Right ventricle myocardium inferior (tissue), 1 donor: ENCODE data around the gene KRTAP5-5. TPM values are rescaled to one million over a fixed set of nuclear protein-coding genes. Genes with fewer than 3 reads are reported as not detected.
A peak's percentile ranks its signal among the peaks of the same experiment; 100 is the strongest.
"Not testable (repeated sequence)": the region's sequence is repeated elsewhere in the genome, so short reads cannot be mapped to it uniquely, and the experiment has no call there.

ENCODE experiments used
- ATAC-seq: fragments of 200-7000 bp; cut with Tn5 transposase; one replicate; pipeline ENCODE4 v1.9.1; 2020; ENCODE audit warnings: mild to moderate bottlenecking, moderate library complexity
- DNase-seq: peaks from one replicate; pipeline ENCODE4 v3.0.0; 2021; ENCODE audit errors: missing footprints
- intact Hi-C: fragments of 100-400 bp; cut with DNase I; formaldehyde crosslinking; loops from one replicate; pipeline ENCODE4 v1.11.0; 2022
- total RNA-seq: library from RNA; stranded (reverse); fragmentation: NEBNext Ultra II Directional; extraction: Animal tissue kit (Norgen Biotek cat#: 25700); gene quantifications from one replicate; pipeline ENCODE4 v1.2.1, GENCODE V29; 2021
- donor health status: DM: no; HTN: yes; CAD: no; lungs with severe emphysema.

Gene KRTAP5-5
- total RNA-seq, 1 donor from 2014 or later, result not detected

DNA sequence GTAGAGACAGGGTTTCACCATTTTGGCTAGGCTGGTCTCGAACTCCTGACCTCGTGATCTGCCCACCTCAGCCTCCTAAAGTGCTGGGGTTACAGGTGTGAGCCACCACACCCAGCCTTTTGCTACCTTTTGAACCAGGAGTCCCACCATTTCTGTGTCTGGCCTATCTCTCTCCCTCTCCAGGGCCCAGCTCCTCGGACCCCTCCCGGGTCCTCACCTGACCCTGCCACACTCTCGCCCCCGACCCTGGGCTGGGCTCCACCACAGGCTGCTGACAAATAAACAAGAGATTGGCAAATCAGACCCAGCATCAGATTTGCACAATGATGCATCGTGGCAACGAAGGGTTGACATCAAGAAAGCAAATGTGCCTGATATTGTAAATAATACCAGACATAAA lies 8.8 kb downstream of the KRTAP5-5 start:
- ATAC-seq, result no peak
- DNase-seq, result no peak
- intact Hi-C loops, result no loop called here

DNA sequence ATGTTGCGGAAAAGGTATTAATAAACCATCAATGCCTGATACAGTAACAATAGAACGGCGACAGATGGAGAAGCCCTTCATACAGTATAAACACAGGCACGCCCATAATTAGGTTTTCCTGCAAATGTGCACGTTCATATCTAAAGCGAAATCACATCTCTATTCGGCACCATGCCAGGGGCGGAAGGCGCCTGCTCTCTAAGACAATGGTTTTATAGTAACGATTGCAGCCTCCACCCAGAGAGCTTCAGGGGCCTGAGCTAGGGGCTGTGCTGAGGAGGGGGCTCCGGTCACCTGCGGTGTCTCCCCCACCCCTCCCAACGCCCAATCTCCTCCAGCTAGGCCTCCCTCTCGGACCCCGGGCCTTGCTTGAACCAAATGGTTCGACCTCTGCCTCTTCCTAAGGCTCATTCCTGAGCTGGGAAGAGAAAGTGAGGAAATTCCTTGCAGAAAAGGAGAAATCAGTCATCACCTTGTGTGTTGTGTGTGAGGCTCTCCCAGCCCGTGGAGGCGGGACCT lies 9.6 kb downstream of the KRTAP5-5 start:
- DNase-seq, result peak; percentile 71
- ATAC-seq, result peak; percentile 26
- intact Hi-C loops, result no loop called here

DNA sequence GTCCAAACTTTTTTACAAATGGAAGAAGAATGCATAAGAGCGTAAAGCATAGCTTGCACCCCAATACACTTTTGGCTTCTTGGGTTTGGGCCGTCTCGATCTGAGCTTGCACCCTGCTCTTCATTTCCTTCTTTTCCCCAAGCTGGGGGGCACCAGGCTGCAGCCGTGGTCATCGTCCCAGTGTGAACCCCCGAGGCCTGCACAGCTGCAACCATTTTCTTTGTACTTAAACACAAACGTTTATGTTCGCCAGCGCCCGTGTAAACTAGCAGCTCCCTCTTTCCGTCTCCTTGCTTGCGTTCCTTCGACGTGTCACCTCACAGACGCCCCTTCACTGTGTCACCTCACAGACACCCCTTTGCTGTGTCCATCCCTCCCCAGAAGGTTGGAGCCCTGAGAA lies 10.1 kb downstream of the KRTAP5-5 start:
- intact Hi-C loops, result no loop called here
- no peak for DNase-seq
- ATAC-seq, result peak; percentile 31

DNA sequence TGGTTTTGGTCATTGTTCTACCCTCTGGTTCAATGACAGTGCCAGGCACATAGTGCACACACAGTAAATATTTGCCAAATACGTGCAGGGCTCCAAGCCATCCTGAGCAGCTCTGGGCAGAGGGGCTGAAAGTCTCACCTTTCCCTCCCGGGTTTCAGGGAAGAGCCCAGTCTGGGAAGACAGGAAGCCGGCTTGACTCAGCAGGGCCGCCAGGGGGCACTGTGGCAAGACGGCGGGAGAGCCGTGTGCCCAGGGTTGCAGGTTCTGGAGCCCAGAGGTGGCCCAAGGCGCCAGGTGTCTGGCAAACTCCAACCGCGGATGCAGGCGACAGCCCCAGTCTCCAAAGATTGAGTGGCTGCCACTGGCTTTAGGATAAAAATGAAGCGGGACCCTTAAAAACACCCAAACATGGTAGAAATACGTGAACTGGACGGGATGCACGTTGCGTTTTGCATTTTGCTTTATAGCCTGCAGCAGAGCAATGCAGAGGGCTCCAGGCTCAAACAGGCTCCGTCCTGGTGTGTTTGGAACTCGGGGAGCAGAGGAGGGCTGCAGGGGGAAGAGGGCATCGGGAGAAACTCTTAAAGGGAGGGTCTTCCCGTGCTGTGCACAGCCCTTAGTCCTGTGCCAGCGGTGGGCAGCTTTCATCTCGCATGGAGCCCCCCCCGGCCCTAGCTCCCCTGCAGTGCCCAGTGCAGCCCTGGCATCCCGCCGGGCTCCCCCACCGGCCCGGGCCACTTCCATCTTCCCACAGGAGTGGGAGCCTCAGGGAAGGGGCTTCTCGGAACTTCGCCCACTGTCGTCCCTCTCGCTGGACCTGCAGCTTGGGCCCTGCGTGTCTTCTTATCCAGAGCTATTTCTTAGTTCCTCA lies 10.7 kb downstream of the KRTAP5-5 start:
- DNase-seq, result peak; percentile 66
- intact Hi-C loops, result no loop called here
- peak; percentile 44 for ATAC-seq

DNA sequence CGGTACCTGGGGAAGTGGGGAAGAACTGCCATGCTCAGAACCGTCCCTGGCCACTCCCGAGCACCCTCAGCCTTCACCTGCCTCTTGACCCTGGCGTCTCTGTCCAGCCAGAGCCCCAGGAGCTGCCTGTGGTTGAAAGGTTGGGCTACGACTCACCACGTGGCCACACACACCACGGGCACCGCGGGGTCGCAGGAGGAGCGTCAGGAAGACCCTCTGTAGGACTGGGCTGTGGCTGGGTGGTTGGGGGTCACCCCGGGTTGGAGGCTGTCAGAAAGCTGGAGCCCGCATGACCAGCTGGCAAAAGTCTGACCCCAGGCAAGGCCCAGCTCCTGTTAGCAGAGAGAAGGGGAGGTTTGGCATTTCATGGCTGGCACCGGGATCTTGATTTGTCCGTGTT lies 11.5 kb downstream of the KRTAP5-5 start:
- intact Hi-C loops, result no loop called here
- ATAC-seq, result no peak

DNA sequence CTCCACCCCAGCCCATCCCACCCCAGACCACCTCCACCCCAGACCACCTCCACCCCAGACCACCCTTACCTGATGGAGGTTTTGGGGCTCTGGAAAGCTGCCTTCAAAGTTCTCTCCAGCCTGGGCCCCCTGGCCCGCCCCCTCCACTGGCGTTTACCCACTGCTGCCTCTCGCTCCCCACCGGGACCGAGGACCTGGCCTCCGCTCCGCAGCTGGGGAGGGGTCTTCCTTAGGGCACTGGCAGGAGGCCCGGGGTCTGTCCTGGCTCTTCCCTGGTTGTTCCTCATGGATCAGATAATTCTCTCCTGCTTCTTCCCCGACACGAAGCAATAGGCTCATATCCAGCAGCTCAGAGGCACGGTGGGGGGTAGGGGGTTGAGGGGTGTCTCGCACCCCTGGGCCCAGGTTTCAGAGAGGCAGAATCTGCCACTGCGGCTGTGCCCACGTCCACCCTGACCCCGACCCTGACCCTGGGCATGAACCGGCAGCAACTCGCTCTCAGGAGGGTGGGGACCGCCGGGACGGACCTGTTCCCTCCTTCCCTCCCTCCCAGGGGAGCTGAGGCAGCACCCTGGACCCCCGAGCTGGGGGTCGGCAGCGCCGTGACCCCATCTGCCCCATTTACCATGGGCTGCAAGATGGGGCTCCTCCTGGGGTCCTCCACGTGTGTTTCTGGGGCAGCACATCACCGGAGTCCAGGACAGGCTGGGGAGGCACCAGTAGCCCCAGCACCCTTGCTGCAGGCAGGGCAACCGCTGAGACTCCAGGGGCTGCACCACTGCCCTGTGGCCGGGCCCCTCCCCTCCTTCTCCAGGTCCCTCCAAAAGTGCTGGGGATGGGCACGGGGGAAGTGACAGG lies 12.9 kb downstream of the KRTAP5-5 start:
- intact Hi-C loops, result no loop called here

More for the DNA sequence above, 11.5 kb downstream of the KRTAP5-5 start:
- DNase-seq, result peak; percentile 57

DNA sequence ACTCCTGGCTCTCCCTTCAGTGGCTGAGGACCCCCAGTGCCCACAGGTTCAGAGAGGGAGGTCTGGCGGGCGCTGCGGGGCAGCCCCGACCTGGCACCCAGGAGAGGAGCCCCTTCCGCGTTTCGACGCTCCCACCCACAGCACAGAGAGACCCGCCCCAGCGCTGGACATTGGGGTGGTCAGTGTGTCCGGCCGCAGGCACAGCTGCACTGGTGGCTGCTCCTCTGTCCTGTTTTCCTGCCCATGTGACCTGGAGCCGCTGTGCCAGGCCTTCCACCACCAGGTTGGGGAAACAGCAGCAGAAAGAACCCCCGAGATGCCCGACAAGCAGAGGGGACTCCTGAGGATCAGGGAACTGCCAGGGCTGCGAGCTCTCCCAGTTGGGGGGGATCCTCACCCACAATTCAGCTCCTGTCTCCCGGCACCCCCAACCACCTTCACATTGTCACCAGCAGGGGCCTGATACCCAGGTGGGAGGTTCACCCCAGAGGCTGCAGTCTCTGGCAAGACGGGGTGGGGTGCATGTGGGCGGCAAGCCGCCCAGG lies 13.6 kb downstream of the KRTAP5-5 start:
- ATAC-seq (no peak), DNase-seq (peak; percentile 37)
- intact Hi-C loops, result no loop called here

More for the DNA sequence above, 12.9 kb downstream of the KRTAP5-5 start:
- DNase-seq (peak; percentile 30), ATAC-seq (no peak)

DNA sequence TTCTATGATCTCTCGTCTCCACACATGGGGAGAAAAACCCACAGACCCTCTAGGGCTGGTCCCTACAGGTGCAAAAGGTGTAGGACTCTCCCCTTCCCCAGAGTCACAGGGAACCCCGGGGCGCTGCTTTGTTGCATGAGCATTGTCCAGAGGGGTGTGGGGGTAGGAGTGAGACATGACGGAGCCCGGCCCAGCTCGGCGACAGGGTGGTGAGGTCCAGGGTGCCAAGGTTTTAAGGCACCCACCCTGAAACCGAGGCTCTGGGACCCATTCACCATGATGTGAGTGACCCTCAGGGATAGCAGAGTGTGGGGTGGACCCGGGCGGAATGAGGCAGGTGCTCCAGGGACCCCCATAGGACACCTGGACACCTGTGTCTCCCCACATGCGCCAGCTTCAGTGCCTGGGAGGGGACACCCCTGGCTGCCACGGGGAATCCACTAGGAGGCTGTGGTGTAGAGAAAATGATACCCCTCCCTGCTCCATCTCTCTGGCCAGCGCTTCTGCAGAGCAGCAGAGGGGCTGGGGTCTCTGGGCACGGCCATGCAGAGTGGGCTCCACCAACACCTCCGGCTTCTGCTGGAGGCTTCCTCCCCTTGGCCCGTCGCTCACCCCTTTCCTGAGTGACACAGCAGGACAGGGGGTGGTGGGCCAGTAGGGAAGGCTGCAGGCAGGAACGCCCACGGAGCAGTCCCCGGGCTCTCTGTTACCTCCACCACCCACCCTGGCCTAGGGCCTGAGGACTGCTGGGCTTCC lies 15.2 kb downstream of the KRTAP5-5 start:
- intact Hi-C loops, result no loop called here
- peak; percentile 33 for DNase-seq
- no peak for ATAC-seq

DNA sequence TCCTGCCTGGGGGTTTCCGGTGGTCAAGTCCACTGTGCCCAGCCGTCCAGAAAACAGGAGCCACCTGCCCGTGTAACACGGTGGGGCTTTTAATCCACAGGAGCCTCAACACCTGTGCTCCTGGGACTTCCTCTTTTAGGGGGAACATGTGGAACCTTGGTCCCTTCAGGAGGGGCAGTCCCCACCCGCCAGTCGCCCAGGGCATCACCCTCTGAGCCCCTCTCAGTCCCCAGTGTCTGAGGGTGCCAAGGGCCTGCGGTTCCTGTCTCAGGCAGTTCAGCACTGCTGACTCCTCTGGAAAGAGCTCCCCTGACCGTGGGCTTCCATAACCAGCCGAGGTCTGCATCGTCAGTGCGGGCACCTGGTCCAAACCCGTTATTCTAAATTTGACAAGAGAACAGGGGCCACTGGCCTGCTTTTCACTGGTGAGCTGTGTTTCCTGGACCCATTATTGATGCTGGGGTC lies 15.8 kb downstream of the KRTAP5-5 start:
- DNase-seq, result peak; percentile 63
- intact Hi-C loops, result no loop called here
- ATAC-seq, result no peak

DNA sequence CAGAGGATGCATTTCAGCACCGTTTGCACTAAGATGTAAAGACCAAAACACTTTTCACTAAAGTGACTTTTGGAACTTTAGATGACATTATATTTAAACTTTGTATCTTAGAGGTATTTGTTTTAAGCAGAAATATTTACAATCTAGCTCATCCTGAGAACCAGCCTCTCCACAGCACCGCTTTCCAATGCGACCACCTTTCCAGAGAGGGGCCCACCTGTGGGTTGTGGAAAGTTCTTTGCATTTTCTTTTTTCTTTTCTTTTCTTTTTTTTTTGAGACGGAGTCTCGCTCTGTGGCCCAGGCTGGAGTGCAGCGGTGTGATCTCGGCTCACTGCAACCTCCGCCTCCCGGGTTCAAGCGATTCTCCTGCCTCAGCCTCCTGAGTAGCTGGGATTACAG lies 17.0 kb downstream of the KRTAP5-5 start:
- ATAC-seq, DNase-seq, intact Hi-C loops: not testable (repeated sequence)

DNA sequence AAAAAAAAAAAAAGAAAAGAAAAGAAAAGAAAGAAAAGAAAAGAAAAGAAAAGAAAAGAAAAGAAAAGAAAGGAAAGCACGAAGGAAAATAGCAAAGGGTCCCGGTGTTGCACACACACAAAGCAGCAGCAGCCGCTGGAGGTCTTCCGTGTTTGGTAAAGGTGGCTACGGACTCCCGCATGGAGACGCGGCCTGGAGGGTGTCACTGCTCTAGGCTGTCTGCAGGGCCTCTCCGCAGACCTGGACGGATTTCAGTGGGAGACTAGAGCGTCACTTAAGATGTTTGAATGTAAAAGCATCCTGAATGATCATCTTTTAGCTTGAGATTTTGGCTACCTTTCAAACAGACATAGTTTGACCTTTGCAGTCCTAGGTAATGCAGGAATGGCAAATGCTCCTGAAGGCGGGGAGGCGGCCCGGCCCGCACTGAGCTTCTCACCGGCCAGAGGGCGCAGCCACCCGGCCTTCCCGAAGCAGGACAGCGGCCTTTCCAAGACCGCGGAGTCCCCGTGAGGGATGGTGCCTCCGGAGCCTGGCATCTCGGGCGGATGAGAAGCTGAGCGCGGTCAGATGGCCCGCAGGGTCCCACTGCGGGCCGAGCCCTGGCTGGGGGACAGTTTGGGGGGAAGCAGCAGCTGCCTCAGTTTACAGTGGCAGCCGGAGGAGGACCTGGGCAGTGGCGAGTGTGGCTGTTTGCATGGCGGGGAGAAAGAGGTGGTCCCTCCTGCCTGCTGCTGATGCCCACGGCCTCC lies 18.5 kb downstream of the KRTAP5-5 start:
- ATAC-seq, result no peak
- intact Hi-C loops, result no loop called here
- peak; percentile 50 for DNase-seq

DNA sequence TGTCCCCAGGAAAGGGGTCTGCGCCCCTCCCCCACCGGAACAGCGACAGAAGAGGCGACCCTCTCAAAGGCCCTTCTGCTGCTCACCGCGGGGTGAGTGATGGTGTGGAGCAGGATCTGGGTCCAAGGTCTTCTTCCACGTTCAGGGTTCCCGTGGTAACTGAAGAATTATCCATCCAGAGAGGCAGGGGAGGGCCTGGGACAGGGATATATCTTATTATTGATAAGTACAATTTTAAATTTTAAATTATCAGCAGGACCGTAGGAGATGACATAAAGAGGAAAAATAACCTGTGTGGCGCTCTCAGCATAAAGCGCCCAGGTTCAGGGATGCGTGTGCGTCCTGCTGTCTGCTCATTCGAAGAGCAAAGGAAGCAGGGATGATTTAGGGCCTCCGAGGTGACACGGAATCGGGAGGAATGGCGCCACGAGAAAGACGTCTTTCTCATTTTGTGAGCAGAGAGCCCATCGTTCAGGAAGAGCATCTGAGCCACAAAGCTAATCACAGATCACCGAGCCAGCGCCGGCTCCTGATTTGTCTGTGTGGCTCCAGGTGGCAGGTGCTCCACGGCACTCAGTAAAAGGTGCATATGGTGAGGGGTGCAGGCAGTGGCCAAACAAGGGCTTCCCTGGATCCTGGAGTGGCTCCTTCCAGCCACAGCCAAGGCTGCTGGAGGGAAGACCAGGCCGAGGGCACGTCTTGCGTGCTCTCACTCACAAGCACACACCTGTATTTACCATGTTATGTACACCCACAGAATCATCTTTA lies 19.3 kb downstream of the KRTAP5-5 start:
- no peak for DNase-seq

DNA sequence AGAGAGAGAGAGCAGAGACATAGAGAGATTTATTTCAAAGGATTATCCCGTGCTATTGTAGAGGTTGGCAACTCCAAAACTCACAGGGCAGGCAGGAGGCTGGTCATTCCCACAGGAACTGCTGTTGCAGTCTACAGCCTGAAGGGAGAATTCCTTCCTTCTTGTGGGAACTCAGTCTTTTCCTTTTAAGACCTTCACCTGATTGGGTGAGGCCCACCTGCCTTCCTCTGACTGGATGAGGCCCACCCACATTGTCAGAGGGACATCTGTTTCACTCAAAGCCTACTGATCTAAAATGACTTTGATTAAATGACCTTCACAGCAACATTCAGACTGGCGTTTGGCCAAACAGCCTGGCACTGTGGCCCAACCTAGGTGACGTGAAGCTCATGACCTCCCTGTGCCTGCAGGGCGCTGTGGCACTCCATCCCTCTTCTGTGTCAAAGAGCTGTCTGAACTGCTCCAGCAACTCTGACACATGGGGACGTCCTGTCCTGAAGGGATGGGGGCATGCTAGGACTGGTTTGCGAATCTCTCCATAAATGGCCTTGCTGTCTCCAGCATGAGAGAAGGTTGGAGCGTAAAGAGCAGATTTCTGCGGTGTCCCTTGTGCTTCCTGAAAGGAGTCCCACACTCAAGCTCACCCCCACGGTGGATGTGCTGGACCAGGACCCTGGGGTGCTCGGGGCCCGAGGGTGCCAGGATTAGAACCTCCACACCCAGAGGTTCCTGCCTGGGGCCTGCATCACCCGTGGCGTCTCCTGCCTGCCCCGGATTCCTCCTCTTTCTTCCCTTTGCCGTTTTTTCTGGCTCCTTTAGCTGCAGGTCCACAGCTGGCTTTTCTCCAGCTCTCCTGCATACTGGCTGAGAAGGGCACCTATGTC lies 20.7 kb downstream of the KRTAP5-5 start:
- DNase-seq, result no peak
- intact Hi-C loops, result loop anchor here (5.0 kb wide), 1 partner anchor 42 kb away; no protein-coding TSS in a partner anchor
- ATAC-seq, result no peak

More for the DNA sequence above, 19.3 kb downstream of the KRTAP5-5 start:
- intact Hi-C loops, result no loop called here
- no peak for ATAC-seq

DNA sequence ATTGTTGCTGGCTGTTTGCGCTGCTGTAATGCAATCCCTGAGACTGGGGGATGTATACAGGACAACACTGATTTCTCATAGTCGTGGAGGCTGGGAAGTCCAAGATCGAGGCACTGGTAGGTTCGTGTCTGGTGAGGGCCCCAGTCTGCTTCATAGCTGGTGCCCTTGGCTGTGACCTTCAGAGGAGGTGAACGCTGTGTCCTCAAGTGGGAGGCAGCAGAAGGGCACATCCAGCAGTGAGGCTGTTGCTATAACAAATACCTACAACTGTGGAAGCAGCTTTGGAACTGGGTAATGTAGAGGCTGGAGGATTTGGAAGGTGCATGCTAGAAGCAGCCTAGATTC lies 21.3 kb downstream of the KRTAP5-5 start:
- no peak for DNase-seq
- no peak for ATAC-seq

DNA sequence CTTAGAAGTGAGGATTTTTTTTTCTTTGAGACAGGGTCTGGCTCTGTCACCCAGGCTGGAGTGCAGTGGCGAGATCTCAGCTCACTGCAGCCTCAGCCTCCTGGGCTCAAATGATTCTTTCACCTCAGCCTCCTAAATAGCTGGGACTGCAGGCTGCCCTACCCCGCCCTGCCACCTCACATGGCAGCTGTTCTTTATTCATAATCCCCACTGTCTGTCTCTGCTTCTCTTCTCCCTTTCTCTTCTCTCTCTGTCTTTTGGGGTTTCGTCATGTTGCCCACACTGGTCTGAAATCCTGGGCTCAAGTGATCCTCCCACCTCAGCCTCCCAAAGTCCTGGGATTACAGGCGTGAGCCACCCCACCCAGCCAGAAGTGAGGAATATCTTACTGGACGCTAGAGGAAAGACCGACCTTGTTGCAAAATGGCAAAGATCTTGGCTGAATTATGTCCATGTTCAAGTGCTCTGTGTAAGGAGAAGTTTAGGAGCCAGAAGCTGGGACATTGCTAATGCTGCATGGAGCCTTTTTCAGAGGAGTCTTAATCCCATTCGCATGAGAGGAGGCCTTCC lies 21.9 kb downstream of the KRTAP5-5 start:
- intact Hi-C loops, result loop anchor here (5.0 kb wide), 1 partner anchor 41 kb away; no protein-coding TSS in a partner anchor
- ATAC-seq, result no peak
- no peak for DNase-seq

More for the DNA sequence above, 21.3 kb downstream of the KRTAP5-5 start:
- intact Hi-C loops, result loop anchor here (5.0 kb wide), 1 partner anchor 41 kb away; no protein-coding TSS in a partner anchor
